NT2/D1 (cell line): ENCODE results near the gene PTRH1.
A peak's percentile ranks its signal among the peaks of the same experiment; 100 is the strongest.

ENCODE experiments used
- DNase-seq: peaks from one replicate; pipeline ENCODE4 v3.0.0-alpha.2; 2011; ENCODE audit warnings: low read depth, low spot score
- H3K27me3 ChIP-seq: 2 replicates; pipeline ENCODE4 v1.6.0; 2011; ENCODE audit warnings: mild to moderate bottlenecking; ENCODE audit not compliant: insufficient read length, insufficient read depth
- H3K36me3 ChIP-seq: 2 replicates; pipeline ENCODE4 v1.6.1; 2011; ENCODE audit warnings: mild to moderate bottlenecking, low read length, mixed read lengths; ENCODE audit not compliant: insufficient read depth, insufficient read length
- H3K4me1 ChIP-seq: 2 replicates; pipeline ENCODE4 v1.5.1; 2011; ENCODE audit not compliant: insufficient read depth, insufficient read length
- H3K4me3 ChIP-seq: 2 replicates; pipeline ENCODE4 v1.5.1; 2011; ENCODE audit warnings: low read depth; ENCODE audit not compliant: insufficient read length
- H3K9ac ChIP-seq: 2 replicates; pipeline ENCODE4 v1.6.0; 2011; ENCODE audit warnings: low read depth; ENCODE audit not compliant: insufficient read length
- H3K9me3 ChIP-seq: 2 replicates; pipeline ENCODE4 v1.5.1; 2011; ENCODE audit warnings: mild to moderate bottlenecking, low read length; ENCODE audit not compliant: insufficient read depth
- SUZ12 ChIP-seq: IDR thresholded peaks from 2 replicates; pipeline ENCODE4 v1.6.1; 2011; ENCODE audit not compliant: insufficient read length, insufficient read depth; ENCODE audit errors: extremely low read depth
- YY1 ChIP-seq: IDR thresholded peaks from 2 replicates; pipeline ENCODE4 v1.6.1; 2011; ENCODE audit not compliant: insufficient read length, insufficient read depth
- ZNF274 ChIP-seq: IDR thresholded peaks from 2 replicates; pipeline ENCODE4 v1.6.1; 2011; ENCODE audit warnings: mild to moderate bottlenecking, low read depth, low read length

The PTRH1 gene

GRCh38 chr9:127756233-127756632, 40.8 kb upstream of the PTRH1 start:
- peaks cover 10% of the 10 kb centered on the region for H3K4me1 ChIP-seq
- DNase-seq = no peak
- H3K27me3 ChIP-seq = peaks cover 50% of the 10 kb centered on the region
- H3K4me3 ChIP-seq = no peak overlapping the region
- no peak for TF ChIP-seq ZNF274
- TF ChIP-seq SUZ12 = no peak
- no peak for TF ChIP-seq YY1
- no peaks in the 10 kb centered on the region for H3K9me3 ChIP-seq
- H3K9ac ChIP-seq = no peak overlapping the region
- no peaks in the 10 kb centered on the region for H3K36me3 ChIP-seq

- H3K4me1 ChIP-seq = peaks cover 10% of the 10 kb centered on the region
- no peak for DNase-seq
- H3K27me3 ChIP-seq = peaks cover 52% of the 10 kb centered on the region
- TF ChIP-seq SUZ12 (no peak), YY1 (no peak), ZNF274 (no peak)
- peak overlapping the region; percentile 69 for H3K4me3 ChIP-seq
- H3K9ac ChIP-seq = peak overlapping the region; percentile 64
- peaks cover 8% of the 10 kb centered on the region for H3K36me3 ChIP-seq
- H3K9me3 ChIP-seq = no peaks in the 10 kb centered on the region
These were observed 39.9 kb upstream of the PTRH1 start for GRCh38 chr9:127755061-127756060.

- Histone ChIP-seq H3K9me3 (no peaks in the 10 kb centered on the region), H3K27me3 (peaks cover 52% of the 10 kb centered on the region), H3K4me1 (peaks cover 10% of the 10 kb centered on the region), H3K9ac (peak overlapping the region; percentile 64), H3K36me3 (peaks cover 15% of the 10 kb centered on the region), H3K4me3 (peak overlapping the region; percentile 69)
- peak; percentile 52 for DNase-seq
- no peak for TF ChIP-seq YY1
- TF ChIP-seq SUZ12 = no peak
- no peak for TF ChIP-seq ZNF274
These were observed 38.9 kb upstream of the PTRH1 start for GRCh38 chr9:127754099-127755060.

- Histone ChIP-seq H3K4me1 (peaks cover 8% of the 10 kb centered on the region), H3K36me3 (peaks cover 23% of the 10 kb centered on the region), H3K27me3 (peaks cover 52% of the 10 kb centered on the region), H3K4me3 (no peak overlapping the region), H3K9ac (peak overlapping the region; percentile 32), H3K9me3 (no peaks in the 10 kb centered on the region)
- DNase-seq = no peak
- TF ChIP-seq YY1 = no peak
- no peak for TF ChIP-seq SUZ12
- TF ChIP-seq ZNF274 = no peak
These were observed 38.2 kb upstream of the PTRH1 start for GRCh38 chr9:127753622-127754021.

GRCh38 chr9:127753148-127753547, 37.7 kb upstream of the PTRH1 start:
- TF ChIP-seq ZNF274 (no peak), YY1 (no peak), SUZ12 (no peak)
- H3K4me1 ChIP-seq = peaks cover 6% of the 10 kb centered on the region
- H3K9ac ChIP-seq = no peak overlapping the region
- H3K36me3 ChIP-seq = peaks cover 27% of the 10 kb centered on the region
- no peak for DNase-seq
- no peaks in the 10 kb centered on the region for H3K9me3 ChIP-seq
- no peak overlapping the region for H3K4me3 ChIP-seq
- H3K27me3 ChIP-seq = peaks cover 52% of the 10 kb centered on the region

- Histone ChIP-seq H3K9ac (no peak overlapping the region), H3K36me3 (peaks cover 34% of the 10 kb centered on the region), H3K9me3 (no peaks in the 10 kb centered on the region), H3K4me1 (peaks cover 6% of the 10 kb centered on the region), H3K27me3 (peaks cover 51% of the 10 kb centered on the region), H3K4me3 (no peak overlapping the region)
- DNase-seq = no peak
- TF ChIP-seq SUZ12 = no peak
- TF ChIP-seq ZNF274 = no peak
These were observed 36.0 kb upstream of the PTRH1 start for GRCh38 chr9:127751269-127752054.
